Measurements from ENCODE around the gene TPI1.

The TPI1 gene

DNA sequence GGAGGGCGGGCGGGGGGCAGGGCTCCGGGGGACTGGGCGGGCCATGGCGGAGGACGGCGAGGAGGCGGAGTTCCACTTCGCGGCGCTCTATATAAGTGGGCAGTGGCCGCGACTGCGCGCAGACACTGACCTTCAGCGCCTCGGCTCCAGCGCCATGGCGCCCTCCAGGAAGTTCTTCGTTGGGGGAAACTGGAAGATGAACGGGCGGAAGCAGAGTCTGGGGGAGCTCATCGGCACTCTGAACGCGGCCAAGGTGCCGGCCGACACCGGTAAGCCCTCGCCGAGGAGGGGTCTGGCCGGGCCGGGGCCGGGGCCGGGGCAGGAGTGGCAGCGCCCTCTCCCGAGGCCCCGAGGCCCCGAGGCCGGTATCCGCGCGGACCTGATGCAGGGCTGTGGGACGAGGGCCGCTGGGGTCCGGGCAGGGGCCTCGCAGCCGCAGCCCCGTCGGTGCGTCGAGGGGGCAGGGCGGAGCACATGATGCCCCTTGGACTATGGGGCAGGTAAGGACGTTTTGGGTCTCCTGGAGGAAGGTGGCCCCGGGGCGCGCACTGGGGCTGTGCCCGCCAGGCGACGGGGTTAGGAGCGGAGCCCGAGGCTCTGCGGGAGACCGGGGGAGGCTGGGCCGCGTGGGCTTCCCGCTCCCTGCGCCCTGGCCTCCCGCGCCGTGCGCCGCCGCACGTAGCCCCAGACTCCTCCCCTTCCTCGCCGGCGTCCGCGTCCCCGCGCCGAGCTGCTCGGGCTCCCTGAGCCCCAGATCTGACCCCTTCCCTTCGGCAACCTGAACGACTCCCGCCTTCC is at the start of gene TPI1:
Gene TPI1 (plus strand): TSS at position 119 of the 798 bp plus-strand sequence. CDS start 36 bp downstream, at position 155.
- peak; percentile 94 for DNase-seq (ENCODE audit: low spot score)

DNA sequence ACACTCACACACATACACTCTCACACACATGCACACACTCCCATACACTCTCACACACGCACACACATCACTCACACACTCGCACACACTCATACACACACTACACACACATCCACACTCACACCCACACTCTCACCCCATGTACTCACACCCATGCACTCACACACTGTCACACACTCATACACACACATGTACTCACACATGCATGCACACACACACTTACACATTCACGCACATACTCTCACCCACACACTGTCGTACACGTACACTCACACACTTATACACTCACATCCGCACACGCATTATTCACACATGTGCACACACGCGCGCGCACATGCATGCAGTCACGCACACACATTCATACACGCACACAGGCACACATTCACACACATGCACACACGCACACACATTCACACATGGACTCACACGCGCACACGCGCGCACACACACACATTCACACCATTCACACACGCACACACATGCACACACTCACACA is 49.6 kb upstream of the TPI1 start:
- no peak for DNase-seq (ENCODE audit: low spot score)

DNA sequence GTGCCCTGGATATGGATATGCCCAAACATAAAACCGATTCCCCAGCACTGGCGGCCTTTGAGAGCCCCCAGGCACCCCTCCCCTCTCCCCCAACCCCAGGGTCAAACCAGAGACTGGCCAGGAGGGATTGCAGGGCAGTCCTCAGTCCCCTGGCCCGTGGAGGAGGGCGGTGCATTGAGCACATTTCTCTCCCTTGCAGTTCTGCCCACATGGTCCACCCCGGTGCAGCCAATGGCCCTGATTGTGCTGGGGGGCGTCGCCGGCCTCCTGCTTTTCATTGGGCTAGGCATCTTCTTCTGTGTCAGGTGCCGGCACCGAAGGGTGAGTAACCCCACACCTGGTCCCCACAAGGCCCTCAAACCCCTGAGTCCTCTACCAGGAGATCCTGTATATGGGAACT is 49.1 kb upstream of the TPI1 start:
- peak; percentile 73 for DNase-seq (ENCODE audit: low spot score)

DNA sequence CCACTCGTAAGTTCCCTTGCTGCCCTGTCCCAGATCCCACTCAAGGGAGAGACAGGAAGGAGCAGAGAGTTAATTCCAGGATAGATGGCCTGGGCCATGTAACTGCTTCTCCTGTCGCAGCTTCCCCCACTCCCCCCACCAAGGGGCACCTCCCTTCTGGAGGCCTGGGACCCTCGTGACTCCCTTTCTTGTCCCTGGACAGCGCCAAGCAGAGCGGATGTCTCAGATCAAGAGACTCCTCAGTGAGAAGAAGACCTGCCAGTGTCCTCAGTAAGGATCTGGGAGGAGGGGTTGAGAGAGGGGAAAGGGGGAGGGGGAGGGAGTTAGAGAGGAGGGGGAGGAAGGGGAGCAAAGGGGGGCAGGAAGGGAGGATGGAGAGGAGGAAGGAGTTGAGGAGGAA is 48.7 kb upstream of the TPI1 start:
- DNase-seq (ENCODE audit: low spot score): no peak

DNA sequence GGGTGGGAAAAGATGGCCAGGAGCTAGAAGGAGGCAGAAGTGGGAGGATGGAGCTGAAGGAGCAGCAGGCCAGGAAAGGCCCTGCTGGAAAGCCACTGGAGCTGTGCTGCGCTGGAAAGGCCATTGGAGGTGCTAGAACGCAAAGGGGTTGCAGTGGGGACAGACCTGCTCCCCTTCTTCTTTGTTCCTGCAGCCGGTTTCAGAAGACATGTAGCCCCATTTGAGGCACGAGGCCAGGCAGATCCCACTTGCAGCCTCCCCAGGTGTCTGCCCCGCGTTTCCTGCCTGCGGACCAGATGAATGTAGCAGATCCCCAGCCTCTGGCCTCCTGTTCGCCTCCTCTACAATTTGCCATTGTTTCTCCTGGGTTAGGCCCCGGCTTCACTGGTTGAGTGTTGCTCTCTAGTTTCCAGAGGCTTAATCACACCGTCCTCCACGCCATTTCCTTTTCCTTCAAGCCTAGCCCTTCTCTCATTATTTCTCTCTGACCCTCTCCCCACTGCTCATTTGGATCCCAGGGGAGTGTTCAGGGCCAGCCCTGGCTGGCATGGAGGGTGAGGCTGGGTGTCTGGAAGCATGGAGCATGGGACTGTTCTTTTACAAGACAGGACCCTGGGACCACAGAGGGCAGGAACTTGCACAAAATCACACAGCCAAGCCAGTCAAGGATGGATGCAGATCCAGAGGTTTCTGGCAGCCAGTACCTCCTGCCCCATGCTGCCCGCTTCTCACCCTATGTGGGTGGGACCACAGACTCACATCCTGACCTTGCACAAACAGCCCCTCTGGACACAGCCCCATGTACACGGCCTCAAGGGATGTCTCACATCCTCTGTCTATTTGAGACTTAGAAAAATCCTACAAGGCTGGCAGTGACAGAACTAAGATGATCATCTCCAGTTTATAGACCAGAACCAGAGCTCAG is 48.0 kb upstream of the TPI1 start:
- no peak for DNase-seq (ENCODE audit: low spot score)

DNA sequence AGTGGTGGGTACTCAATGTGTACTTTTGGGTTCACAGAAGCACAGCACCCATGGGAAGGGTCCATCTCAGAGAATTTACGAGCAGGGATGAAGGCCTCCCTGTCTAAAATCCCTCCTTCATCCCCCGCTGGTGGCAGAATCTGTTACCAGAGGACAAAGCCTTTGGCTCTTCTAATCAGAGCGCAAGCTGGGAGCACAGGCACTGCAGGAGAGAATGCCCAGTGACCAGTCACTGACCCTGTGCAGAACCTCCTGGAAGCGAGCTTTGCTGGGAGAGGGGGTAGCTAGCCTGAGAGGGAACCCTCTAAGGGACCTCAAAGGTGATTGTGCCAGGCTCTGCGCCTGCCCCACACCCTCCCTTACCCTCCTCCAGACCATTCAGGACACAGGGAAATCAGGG is 47.2 kb upstream of the TPI1 start:
- no peak for DNase-seq (ENCODE audit: low spot score)

DNA sequence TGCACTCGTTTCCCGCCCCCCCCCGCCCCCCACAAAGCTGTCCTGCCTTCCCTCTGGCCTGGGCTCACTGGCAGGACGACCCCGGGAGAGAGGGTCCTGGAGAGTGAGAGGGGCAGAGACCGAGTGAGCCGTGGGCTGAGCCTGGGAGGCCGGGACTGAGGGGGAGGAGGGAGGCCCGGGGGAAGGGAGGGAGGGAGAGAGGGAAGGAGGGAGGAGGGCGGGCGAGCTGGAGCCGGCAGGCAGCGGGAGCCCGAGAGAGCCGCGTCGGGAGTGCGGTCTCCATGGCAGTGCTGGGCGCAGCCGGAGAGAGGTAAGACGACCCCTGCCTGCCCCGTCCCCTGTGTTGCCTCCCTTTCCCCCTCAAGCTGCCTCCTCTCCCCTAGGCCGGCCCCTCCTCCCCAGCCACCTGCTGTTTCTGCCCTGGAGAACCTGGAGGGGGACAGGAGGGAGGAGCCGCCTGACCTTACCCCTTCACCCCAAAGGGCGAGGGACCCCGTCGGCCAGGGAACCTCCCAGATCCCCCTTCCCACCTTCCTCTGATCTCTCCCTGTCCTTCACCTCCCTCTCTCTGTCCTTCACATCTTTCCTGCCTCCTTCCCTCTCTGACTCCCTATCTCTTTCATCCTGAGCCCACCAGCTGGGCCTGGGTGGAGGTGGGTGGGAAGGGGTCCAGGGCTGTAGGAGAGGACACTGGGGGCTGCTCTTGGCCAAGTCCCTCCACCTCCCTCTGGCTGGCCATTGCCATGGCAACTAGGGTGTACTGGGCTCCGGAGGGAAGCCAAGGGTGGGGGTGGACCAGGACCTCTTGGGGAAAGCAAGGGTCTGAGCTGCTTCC is 45.5 kb upstream of the TPI1 start, which contains the start of gene GPR162:
Gene GPR162 (plus strand): TSS at position 231 of the 835 bp plus-strand sequence. CDS start 2,078 bp downstream, outside the sequence.
- peak; percentile 87 for DNase-seq (ENCODE audit: low spot score)

DNA sequence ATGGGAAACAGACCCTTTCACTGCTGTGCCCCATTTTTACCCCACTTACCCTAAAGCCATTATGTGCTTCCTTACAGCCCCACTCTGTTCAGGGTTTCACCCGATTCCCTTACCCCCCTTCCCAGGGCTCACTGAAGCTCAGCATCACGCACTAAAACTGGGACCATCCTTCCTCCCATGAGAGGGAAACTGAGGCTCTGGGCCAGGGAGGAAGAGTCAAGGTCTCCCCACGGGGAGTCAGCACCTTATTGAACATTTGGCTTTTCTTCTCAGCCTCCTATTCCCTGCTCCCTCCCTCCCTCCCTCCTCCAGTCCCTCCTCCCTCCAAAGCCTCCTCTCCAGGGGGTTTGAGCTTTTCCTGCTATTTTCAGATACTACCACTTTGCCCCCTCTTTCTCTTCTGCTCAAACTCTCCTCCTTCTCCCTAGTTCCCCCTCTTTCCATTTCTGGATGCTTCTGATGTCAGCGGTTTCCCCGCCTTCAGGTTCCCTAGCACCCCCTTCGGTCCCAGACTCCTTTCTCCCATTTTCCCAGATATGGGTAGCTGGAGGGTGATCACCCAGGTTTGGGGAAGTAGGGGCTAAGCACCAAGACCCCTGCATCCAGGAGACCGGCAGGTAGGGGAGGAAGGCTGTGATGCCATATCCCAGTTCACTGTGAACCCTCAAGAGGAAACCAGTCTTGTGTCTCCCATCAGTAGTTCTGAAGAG is 44.8 kb upstream of the TPI1 start:
- DNase-seq (ENCODE audit: low spot score): no peak

DNA sequence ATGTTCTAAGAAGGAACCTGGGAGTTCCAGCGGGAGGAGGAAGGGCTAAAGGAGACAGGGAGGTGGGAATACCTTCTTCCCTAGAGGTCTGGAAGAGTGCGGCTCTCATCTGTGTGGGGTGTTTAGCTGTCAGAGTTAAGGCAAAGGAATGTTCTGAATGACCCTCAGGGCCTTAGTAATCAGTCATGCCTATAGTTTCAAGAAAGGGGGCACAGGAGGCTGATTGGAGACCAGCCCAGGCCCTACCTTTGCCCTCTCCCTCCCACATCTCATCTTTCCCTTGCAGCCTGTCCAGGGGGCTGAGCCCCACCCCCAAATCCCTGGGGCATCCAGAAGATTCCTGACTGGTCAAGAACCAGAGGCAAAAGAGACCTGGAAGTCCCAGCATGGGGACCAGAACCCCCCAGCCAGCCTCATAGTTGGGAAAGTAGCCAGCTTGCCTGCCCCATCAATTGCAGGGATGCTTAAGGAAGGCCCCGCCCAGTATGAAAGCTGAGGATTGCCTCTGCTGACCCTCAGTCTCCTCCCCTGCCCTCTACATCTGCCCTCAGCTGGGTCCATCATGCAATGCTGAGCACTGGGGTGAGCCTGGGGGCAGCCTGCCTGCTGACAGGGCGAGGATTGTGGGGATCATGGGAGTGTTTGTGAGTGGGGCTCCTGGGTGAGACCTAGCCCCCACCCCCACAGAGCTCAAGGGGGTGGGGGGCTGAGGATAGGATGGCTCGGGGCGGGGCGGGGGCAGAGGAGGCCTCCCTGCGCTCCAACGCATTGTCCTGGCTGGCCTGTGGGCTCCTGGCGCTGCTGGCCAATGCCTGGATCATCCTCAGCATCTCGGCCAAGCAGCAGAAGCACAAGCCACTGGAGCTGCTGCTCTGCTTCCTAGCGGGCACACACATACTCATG is 43.9 kb upstream of the TPI1 start:
- DNase-seq (ENCODE audit: low spot score): no peak

DNA sequence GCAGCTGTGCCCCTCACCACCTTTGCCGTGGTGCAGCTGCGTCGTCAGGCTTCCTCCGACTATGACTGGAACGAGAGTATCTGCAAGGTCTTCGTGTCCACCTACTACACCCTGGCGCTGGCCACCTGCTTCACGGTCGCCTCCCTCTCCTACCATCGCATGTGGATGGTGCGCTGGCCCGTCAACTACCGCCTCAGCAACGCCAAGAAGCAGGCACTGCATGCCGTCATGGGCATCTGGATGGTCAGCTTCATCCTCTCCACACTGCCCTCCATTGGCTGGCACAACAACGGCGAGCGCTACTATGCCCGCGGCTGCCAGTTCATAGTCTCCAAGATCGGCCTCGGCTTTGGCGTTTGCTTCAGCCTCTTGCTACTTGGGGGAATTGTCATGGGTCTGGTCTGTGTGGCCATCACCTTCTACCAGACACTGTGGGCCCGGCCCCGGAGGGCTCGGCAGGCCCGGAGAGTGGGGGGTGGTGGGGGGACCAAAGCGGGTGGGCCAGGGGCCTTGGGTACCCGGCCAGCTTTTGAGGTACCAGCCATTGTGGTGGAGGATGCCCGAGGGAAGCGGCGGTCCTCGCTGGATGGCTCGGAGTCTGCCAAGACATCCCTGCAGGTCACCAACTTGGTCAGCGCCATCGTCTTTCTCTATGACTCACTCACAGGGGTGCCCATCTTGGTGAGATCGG is 43.1 kb upstream of the TPI1 start:
- DNase-seq (ENCODE audit: low spot score): no peak

DNA sequence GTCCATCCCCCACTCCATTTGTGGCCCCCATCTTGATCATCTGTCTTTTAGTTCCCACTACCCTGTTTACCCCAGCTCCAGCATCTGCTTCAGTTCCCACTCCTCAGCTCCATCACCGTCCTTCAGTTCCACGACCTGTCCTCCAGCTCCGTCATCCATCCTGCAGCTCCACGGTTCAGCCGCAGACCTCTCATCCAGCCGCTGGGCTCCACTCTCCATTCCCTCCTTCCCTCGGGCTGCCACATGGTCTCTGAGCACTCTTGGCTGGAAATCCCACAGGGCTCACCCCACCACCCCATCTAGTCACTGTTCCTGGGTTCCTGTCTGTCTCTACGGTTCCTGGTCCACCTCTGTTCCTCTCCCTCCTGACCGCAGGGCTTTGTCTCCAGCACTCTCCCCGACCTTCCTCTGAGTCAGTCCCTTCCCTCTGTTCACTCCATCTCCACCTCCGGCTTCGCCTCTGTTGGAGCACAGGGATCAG is 42.4 kb upstream of the TPI1 start:
- no peak for DNase-seq (ENCODE audit: low spot score)

DNA sequence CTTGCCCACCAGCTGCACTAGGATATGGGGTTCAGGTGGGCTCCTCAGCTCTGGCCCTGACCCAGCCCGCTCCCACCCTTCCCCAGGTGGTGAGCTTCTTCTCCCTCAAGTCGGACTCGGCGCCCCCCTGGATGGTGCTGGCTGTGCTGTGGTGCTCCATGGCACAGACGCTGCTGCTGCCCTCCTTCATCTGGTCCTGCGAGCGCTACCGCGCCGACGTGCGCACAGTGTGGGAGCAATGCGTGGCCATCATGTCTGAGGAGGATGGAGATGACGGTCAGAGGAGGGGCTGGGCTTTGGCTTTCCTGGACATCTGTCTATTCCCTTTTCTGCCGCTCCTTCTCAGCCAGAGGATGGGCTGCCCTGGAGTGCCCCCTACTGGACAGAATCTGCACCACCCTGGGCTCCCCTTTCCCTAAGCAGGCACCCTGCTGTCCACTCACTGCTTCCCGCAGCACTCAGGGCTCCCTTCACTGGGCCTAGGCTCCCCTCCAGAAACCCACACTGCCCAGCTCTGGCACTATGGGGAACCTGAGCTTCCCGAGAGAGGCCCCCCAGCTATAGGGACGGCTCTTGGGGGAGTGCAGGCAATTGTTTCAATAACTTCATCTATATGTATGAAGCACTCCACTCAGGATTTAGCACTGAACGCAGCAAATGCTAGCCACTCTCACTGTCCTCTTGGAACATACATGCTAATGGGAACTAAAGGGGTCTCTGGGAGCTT is 41.8 kb upstream of the TPI1 start:
- DNase-seq (ENCODE audit: low spot score): peak; percentile 85

DNA sequence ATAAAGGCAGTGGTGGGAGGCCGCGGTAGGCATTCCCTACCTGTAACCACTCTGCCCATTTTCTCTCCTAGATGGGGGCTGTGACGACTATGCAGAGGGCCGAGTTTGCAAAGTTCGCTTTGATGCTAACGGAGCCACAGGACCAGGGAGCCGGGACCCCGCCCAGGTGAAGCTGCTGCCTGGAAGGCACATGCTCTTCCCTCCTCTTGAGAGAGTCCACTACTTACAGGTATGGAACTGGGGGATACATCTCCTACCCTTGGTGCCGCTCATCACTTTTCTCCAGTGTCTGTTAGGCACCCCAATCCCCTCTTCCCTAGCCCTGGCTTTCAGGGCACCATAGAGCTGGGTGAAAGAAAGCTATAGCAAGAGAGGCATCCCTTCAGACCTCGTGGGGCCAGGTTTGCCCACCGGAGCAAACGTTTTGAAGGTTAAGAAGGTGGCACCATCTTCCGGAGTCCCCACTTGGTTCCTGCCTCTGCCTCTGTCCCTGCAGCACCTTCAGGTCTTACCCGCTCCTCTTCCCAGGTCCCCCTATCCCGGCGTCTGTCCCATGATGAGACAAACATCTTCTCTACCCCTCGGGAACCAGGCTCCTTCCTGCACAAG is 41.1 kb upstream of the TPI1 start:
- DNase-seq (ENCODE audit: low spot score): no peak

DNA sequence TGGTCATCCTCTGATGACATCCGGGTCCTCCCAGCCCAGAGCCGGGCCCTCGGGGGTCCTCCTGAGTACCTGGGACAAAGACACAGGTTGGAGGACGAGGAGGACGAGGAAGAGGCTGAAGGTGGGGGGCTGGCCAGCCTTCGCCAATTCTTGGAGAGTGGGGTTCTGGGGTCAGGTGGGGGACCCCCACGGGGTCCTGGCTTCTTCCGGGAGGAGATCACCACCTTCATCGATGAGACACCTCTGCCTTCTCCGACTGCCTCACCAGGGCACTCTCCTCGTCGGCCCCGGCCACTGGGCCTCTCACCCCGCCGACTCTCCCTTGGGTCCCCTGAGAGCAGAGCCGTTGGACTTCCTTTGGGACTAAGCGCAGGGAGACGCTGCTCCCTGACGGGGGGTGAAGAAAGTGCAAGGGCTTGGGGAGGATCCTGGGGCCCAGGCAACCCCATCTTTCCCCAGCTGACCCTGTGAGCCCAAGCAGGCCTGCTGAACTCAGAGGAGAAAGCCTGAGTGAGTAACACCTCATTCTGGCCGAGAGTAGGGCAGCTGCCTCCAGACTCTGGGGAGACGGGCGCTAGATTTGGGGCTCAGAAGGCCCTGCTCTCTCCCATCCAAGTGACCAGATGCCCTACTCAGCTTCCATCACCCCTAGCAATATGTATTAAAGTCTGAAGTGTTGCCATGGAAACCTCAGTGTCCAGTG is 40.4 kb upstream of the TPI1 start:
- DNase-seq (ENCODE audit: low spot score): no peak

DNA sequence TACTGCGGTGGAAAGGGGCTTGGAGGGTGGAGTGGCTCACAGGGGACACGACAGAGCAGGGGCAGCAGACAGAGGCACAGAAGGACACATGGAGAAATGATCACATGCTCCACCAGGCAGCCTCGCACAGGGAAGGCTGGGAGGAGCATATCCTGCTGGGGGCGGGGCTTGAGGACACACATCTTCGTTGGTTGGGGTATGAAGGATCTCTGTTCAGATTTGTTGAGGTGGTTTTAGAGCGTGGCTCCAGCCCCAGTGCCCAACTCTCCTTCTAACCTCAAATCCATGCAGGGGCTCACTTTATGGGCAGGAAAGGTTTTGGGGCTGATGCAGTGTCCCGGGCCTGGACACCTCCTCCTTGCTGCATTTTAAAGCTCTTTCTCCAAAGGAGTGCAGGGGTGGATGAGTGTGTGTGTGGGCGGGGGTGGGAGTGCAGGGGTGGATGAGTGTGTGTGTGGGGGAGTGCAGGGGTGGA is 39.9 kb upstream of the TPI1 start:
- DNase-seq (ENCODE audit: low spot score): peak; percentile 86

DNA sequence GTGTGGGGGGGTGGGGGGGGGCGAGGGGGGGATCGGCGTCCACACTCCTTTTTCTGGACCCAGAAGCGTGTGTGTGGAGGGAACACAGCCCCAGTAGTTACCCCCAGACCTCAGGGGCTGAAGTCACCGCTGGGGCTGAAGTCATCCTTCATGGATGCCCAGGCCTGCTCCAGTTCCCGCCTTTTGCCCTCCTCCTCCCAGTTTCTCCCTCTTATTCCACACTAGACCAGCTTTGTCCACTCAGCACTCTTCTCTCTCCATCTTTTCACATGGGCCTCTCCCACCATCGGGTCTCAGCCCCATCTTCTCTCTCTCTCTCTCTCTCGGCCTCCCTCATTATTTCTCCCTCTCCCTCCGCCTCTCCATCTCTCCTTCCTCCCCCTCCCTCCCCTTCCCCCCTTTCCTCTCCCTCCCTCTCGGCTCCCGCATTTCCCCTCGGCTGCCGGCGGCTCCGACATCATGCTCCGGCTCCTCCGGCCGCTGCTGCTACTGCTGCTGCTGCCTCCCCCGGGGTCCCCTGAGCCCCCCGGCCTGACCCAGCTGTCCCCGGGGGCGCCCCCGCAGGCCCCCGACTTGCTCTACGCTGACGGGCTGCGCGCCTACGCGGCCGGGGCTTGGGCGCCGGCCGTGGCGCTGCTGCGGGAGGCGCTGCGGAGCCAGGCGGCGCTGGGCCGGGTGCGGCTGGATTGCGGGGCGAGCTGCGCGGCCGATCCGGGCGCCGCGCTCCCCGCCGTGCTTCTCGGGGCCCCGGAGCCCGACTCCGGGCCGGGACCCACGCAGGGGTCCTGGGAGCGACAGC is 39.1 kb upstream of the TPI1 start, which contains the start of gene P3H3:
Gene P3H3 (plus strand): TSS at position 426 of the 799 bp plus-strand sequence. CDS start 34 bp downstream, at position 460.
- DNase-seq (ENCODE audit: low spot score): peak; percentile 68

Data from iPS-NIHi11 (cell line).